GM18873 (cell line): Measurements from ENCODE around the gene GSTM4.

Experiments used
- ATAC-seq: cut with Tn5 transposase; IDR thresholded peaks from one replicate; pipeline ENCODE4 v1.9.1; 2021; ENCODE audit warnings: mild to moderate bottlenecking, moderate library complexity, moderate number of reproducible peaks; ENCODE audit not compliant: unreplicated experiment, low FRiP score

Gene GSTM4

DNA sequence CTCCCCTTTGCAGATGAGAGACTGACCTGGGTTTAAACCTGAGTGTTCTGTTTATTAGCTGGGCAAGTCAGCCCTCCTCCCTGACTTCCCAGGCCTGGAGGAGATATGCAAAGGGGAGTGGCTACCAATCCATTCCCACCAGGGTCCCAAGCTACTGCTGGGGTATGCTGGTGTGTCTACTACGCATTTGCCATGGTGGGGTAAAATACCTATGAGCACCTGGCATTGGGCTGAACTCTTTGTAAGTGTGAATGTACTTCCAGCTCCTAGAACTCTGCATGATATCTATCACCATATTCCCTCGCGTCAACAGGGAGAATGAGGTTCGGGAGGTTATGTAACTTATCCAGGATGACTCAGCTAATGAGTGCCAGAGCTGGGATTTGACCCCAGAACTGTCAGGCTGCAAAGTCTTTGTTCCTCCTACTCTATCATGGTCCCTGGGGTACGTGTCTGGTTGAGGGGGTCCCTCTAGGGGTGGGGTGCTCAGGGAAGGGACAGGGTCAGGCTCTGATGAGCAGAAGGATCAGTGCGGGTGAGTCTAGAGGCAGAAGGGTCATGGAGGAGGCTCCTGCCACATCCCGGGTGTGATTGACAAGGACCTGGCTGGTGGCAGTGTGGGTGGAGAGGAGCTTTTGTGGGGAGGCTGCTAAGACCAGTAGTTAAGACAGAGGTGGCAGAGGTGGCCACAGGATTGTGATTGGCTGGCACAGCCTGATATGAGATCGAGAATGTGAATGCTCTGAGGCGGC, 19.5 kb upstream of the GSTM4 start:
- no peak for ATAC-seq

DNA sequence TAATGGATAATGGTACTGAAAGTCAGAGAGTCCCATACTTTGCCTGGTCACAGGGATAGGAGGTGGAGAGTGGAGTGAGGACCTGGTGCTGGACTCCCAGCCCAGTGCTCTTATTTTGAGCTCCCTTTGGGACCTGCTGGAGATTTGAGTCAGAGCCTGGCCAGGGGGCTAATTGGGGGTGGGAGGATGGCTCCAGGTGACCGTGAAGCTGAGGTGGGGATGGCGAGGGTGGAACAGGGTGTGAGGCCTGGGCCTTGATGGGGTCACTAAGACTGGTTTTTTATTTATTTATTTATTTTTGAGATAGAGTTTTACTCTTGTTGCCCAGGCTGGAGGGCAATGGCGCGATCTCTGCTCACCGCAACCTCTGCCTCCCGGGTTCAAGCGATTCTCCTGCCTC, 18.5 kb upstream of the GSTM4 start:
- ATAC-seq, result no peak

DNA sequence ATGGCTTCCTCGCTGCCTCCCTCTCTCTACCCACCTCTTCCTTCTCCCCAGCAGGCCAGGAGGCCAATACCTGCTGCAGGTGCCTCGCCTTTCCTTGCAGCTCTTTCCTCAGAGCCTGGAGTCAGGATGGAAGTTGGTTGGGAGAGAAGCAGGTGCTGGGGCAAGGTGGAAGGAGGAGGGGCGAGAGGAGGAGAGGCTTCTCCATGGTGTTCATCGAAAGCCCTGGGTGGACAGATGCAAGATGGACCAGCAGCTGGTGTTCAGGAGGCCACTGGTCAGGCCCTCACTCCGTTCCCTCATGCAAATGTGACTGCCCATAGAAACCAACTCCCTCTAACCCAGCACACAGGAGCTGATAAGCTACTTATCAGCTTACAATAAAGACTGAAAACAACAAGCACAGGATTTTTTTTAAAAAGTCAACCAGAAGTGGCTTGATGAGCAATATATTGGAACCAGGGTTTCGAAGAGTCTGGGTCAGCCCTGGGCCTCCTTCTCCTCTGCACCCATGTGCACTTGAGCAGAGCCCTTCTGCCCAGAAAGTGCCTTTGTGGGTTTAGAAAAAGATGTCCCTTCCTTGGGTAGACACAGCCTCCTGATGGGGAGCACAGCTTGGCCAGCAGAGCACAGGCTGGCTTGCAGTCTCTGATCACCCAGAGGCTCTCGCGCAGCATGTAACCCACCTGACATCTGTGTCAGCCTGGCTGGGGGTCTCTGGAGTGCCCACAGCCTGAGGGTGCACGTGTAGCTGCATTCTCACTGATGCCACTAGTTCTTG, 16.6 kb upstream of the GSTM4 start:
- no peak for ATAC-seq

DNA sequence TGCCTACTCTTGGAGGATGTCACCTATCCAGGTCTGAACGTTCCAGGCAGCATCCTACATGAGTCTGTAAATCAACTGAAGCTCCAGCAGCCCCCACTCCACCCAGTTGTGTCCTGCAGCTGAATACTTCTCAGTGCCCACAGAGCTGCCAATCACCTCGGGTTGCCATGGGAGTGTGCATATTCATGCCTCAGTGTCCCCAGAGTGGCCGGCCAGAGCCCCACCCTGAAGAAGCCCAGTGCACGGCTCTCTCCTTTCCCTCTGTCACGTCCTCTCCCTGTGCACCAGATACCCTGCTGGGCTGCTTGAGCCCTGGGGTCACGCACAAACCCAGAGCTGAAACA, 16.1 kb upstream of the GSTM4 start:
- ATAC-seq, result no peak

DNA sequence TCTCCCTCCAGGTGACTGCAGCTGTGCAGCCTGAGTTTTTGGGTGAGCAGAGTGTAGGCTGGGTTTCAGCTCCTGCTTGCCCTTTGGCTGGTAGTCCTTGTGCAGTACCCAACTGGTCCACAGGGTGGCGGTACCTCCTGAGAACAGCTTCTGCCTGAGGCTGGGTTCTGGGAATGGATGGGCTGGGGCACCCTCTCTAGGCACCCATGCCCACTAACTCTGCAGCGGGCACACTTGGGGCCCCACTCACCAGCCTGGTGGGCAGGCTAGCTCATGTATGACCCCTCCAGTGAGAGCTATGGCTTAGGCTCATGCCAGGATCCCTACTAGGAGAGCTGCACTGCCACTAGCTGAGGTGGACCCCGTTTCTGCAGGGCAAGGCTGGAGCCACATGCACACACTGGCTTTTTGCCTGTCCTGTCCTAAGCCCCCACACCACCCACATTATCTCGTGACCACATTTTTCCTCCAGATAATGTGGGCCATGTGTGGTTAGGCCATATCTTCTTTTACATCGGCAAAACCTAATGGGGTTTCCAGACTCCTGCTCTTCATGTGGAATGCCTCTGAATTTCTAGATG, 15.5 kb upstream of the GSTM4 start:
- peak; percentile 41 for ATAC-seq

DNA sequence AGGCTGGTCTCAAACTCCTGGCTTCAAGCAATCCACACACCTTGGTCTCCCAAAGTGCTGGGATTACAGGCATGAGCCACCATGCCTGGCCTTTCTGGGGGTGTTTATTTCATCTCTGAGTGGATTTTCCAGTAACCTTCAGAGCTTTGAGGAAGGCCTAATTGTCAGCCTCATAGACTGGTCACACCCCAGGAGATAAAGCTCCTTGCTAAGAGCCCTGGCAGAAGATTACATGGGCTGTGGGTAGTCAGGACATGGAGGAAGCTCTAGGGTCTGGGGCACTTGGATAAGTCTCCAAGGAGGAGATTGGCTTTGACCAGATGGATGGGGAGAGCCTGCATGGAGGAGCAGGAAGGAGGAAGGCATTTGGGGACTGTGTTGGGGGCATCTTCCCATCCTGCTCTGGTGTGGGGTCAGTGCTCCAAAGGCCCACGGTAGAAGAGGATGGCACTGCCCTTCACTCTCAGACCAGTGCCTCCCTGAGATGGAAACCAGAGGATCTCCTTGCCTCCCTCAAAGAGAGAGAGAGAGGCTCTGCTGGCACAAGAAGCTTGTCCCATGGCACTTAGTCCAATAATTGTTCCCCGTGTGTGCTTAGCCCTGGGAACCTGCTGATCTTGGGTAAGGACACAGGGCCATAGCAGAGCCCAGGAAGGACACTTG, 14.7 kb upstream of the GSTM4 start:
- ATAC-seq, result no peak

DNA sequence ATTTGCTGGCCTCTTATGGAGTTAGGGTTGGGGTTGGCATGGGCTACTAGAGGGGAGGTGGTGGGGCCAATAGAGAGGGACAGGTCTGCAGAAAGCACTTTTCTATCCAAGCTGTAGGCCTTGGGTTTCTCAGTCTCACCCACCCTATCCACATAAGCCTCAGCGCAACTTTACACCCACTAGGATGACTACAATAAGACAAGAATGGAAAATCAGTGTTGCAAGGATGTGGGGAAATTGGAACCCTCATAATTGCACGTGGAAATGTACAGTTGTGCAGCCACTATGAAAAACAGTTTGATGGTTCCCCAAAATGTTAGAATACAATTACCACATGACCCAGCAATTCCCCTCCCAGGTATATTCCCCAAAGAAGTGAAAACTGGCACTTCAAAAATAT, 14.0 kb upstream of the GSTM4 start:
- ATAC-seq, result no peak

DNA sequence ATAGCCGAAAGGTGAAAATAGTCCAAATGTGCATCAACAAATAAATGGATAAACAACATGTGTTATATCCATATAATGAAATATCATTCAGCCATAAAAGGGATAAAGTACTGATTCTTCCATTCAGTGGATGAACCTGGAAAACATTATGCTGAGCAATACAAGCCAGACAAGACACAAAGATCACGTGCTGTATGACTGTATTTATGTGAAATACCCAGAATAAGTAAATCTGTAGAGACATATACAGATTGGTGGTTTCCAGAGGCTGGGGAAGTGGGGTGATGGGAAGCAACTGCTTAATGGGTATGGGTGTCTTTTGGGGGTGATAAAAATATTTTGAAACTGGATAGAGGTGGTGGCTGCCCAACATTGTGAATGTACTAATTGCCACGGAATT, 13.3 kb upstream of the GSTM4 start:
- ATAC-seq, result no peak

DNA sequence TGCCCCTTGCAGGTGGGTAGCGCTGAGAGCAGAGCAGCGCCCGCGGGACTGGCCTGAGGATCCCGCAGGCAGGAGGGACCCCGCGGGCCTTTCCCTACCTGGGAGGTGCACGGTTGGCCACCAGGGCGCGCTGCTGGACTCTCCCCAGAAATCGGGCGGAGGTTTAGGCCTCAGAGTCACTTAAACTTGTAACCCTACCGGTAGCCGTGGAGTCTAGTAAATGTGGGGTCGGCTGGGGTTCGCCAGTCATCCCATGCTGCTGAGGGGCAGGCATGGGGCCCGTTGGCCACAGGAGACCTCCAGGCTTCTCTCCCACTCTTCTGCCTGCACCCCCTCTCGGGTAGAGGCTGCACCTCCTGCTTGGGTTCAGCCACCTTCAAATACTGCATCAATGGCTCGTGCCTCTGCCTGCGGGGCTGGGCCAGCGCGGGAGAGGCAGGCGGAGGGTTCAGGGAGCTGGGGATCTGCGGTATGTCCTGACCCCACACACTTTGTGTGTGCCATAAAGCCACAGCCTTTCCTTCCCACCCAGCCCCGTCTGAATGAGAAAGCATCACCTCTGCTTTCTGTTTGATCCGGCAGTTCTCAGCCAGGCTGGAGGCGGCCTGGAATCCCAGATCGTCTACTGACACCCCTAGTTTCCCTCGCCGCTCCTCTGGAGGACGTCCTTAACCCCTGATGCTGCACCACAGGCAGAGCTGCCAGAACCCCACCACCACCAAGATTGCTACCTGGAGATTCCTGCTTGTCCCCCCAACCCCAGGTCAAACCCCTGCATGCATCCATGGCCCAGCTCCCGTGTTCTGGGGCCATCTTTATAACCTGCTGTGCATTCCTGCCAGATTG, 12.3 kb upstream of the GSTM4 start:
- peak; percentile 68 for ATAC-seq

DNA sequence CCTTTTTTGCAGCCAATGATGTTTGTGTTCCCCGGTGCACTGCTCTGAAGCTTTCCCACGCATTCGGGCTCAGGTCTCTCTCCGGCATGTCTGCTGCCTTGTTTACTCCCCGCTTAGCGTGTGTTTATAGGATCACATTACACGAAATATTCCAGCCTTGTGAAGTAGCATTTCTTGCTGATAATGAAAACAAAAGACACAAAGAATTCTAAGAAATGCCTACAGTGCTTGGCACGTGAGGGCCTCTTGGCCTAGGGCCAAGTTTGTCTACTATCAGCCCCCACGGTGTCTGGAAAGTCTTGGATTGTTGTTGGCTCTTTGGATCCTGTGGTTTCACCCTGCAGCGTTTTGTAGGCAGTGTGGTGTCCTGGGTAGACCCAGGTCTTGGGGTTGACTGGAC, 11.2 kb upstream of the GSTM4 start:
- ATAC-seq, result no peak

DNA sequence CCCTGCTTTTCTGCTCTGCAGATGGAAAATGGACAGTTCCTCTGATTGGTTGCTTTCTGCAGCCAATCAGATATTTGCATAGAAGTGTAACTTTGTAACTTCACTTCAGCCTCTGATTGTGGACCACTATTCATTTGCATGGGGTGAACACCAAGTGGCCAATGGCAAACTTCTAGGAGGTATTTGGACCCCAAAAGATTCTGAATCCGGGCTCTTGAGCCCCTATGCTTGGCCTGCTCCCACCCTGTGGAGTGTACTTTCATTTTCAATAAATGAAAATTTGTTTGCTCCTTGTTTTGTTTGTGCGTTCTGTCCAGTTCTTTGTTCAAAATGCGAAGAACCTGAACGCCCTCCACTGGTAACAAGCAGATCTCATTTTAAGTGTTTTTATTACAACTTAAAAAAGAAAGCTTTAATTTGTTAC, 6.4 kb upstream of the GSTM4 start:
- ATAC-seq, result no peak

DNA sequence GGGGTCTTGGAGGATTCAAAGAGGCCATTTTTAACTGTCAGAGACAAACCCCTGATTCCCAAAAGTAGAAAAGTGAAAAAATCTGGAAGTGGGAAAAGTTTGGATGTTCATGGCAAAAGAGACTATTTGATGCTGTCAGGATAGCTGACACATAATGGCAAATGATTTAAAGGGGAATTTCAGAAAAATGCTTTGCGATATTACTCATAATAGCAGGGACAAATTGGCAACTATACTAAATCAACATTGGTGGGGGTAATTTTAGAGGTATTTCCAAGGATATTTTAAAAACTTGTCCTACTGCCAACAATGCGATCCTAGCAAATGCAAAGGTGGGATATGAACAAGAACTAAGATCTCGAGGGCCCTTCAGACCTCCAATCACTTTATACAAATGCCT, 5.3 kb upstream of the GSTM4 start:
- ATAC-seq, result no peak

DNA sequence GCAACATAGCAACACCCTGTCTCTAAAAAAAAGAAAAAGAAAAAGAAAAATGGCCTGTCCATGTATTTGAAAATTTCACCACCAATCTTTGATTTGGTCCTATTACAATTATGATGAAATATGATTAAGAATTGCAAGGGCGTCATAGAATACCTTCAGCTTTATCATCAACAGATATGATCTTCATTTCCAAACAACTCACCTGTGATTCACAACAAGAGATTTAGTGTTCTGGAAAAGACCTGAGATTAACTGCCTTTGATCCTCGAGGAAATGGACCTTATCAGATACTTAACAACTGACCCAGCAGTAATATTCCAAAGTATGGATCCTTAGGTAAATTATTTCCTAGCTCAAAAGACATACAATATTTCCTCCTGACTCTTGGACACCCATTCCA, 3.5 kb upstream of the GSTM4 start:
- no peak for ATAC-seq

DNA sequence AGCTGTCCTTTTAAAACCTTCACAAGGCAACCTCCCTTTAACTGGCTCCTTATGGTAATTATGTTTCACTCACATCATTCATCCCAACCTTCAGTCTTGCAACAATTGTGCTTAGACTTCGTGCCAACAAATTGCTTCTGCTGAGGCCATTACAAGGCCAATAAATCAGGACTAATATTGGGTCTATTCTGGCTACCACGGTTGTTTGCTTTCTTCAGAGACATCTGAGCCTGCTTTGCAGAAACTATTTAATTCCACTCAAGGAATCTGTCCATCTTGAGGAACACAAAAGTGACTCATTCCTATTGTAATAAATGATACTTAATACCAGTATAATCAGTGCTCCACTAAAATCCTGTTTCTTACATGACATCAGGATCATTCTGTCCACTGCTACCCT, 2.6 kb upstream of the GSTM4 start:
- no peak for ATAC-seq

DNA sequence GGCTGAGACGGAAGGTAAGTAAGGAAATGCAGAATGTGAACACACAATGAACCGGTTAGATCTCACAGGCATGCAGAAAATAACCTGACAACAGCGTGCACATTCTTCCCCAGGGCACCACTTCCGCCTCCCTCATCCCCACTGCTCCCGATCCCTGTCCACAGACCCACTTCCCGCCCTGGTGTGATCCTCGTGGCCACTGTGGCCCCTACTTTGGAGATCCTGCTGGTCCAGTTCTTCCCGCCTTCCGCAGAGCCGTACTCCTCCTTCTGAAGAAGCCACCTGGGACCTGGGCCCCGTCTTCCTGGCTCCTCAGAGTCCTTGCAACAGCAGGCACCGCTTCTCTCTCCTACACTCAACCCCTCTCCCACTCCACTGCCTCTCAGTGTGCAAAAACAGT, 1.4 kb upstream of the GSTM4 start:
- no peak for ATAC-seq

DNA sequence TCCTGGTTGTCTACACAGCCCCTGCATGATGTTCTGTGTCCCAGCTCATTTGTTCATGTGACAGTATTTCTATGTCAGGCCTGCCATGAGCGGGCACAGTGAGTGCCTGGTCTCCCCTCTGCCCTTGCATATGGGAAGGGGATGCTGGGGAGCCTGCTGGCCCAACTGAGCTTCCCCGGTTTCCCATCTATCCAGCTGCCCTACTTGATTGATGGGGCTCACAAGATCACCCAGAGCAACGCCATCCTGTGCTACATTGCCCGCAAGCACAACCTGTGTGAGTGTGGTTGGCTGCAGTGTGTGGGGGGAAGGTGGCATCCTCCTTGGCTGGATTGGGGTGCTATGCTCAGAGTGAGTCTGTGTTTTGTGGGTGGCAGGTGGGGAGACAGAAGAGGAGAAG, 1.5 kb downstream of the GSTM4 start:
- no peak for ATAC-seq

DNA sequence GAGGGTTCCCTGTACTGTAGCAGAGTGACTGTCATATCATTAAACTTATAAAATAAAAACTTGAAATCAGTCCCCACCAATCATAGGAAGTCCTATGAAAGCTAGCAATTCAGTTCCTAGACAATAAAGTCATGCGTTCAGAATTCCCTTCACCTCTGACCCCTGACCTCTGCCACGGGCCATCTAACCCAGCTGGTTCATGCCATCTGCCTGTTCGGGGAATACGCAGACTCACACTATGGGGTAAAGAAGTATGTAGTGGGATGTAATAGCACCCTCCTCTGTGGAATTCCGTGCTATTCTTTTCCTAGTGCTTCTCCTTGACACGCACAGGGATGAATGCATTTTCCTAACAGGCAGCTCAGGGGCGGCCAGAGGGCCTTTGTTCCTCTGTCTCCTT, 2.1 kb downstream of the GSTM4 start:
- no peak for ATAC-seq

DNA sequence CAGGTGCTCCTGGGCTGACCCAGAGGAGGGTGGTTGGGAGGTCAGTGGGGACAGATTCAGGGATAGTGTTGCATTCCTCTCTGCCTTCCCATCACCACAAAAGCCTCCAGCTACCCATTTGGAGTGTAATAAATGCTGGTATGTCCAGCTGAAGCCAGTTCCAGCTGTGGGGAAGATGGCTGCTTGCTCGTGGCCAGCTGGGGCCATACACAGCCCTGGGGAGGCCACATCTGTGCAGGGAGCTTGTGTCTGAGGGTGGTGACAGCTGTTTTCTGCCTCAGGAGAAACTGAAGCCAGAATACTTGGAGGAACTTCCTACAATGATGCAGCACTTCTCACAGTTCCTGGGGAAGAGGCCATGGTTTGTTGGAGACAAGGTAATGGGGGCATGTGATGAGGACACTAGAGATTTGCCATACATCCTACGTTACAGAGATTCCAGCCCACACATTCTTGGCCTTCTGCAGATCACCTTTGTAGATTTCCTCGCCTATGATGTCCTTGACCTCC, 2.7 kb downstream of the GSTM4 start:
- no peak for ATAC-seq

DNA sequence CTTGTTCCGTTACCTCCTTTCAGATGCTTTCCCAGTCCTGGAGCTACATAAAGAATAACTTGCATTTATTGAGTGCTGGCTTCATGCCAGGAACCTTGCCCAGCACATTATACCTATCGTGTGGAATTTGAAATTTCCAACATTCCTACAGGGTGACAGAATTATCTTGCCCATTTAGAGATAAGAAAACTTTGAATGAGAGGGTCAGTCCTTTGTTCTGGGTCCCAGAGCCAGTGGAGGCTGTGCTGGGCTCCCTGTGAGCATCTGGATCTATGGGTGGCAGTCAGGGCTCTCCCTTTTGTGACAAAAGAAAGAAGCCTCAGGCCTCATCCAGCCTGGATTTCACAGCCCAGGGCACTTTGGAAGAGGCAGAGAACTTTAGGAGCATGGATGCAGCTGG, 3.2 kb downstream of the GSTM4 start:
- ATAC-seq, result no peak

DNA sequence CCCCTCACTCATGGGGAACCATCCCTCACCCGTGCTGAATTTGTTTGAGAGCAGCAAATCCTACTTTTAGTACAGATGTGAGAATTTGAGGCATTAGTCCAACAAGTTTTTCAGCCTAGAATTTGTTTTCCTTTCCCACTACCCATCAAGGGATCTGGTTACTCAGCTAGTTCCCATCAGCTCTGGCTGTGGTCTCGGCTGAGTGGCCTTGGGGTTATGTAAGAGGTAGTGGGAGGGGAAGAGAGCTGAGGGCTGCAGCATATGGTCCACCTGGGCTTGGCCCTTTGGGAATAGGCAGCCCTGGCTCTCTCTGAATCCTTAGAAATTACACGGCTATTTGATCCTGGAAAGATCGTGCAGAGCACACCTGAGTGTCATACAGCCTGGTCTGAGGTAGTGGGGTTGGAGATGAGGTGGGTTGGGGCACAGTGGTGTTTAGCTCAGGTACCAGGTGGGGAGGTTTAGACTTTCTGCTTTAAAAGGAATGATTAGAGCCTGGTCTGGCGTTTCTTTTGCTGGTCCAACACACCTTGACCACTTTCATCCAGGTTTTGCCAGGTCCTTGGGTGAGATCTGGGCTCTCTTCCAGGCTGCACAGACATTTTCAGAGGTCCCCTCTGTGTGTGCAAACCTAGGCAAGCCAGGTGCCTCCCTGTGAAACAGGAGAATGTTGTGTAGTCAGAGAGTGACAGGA, 4.2 kb downstream of the GSTM4 start:
- no peak for ATAC-seq
